IPS-18a (cell line): ENCODE measurements around the gene PTPRM.

Experiments used
- H3K27ac ChIP-seq: one replicate; pipeline ENCODE4 v1.5.1; 2013; ENCODE audit warnings: low read length
- H3K27me3 ChIP-seq: one replicate; pipeline ENCODE4 v1.6.1; 2013; ENCODE audit warnings: mild to moderate bottlenecking, low read length; ENCODE audit not compliant: control insufficient read depth, insufficient read depth
- H3K36me3 ChIP-seq: one replicate; pipeline ENCODE4 v1.6.1; 2013; ENCODE audit warnings: low read depth, low read length; ENCODE audit not compliant: control insufficient read depth
- H3K4me1 ChIP-seq: one replicate; pipeline ENCODE4 v1.6.1; 2013; ENCODE audit warnings: low read depth, low read length; ENCODE audit not compliant: control insufficient read depth
- H3K4me3 ChIP-seq: one replicate; pipeline ENCODE4 v1.5.1; 2013; ENCODE audit warnings: low read length
- H3K9ac ChIP-seq: one replicate; pipeline ENCODE4 v1.6.1; 2013; ENCODE audit warnings: mild to moderate bottlenecking, low read length, moderate library complexity
- H3K9me3 ChIP-seq: one replicate; pipeline ENCODE4 v1.6.1; 2013; ENCODE audit warnings: low read depth, low read length; ENCODE audit not compliant: control insufficient read depth

Gene PTPRM

DNA sequence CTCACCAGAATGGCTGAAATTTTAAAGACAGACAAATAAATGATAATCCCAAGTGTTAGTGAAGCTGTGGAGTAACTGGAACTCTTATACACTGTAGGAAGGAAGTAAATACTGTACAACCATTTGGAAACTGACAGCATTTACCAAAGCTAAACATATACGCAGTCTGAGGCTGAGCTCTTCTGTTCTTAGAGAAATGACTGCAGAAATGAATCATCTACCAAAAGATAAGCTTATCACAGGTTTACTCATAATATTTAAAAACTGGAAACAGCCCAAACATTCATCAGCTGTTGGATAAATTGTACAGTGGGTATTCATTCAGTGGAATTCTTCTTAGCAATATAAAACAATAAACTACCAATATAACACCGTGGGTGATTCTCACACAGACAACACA, 824.0 kb downstream of the PTPRM start:
- no peaks in the 10 kb centered on the region for H3K27me3 ChIP-seq
- no peaks in the 10 kb centered on the region for H3K36me3 ChIP-seq
- no peaks in the 10 kb centered on the region for H3K9me3 ChIP-seq
- H3K4me3 ChIP-seq = no peak overlapping the region
- no peak overlapping the region for H3K9ac ChIP-seq
- H3K27ac ChIP-seq = no peak overlapping the region
- peaks cover 4% of the 10 kb centered on the region for H3K4me1 ChIP-seq

DNA sequence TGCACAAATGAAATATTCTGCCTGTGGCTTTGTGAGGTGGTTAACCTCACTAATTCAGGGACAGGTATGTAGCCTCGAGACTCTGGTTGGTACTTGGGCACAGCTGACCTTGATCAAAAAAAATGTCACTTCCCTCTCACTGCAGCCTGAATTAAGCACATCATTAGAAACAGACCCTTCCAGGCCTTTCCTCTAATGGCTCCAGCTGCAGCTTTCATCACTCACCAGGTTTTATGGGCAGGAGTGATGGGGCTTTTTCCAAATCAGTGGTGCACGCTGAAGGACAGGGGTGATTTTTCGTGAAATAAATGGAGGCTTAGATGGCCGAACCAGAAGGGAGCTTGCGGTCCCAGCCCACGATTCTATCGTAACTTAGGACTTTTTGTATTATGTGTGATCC, 829.1 kb downstream of the PTPRM start:
- Histone ChIP-seq H3K4me3 (no peak overlapping the region), H3K9me3 (no peaks in the 10 kb centered on the region), H3K36me3 (no peaks in the 10 kb centered on the region), H3K4me1 (peaks cover 4% of the 10 kb centered on the region), H3K9ac (no peak overlapping the region), H3K27me3 (no peaks in the 10 kb centered on the region), H3K27ac (no peak overlapping the region)

DNA sequence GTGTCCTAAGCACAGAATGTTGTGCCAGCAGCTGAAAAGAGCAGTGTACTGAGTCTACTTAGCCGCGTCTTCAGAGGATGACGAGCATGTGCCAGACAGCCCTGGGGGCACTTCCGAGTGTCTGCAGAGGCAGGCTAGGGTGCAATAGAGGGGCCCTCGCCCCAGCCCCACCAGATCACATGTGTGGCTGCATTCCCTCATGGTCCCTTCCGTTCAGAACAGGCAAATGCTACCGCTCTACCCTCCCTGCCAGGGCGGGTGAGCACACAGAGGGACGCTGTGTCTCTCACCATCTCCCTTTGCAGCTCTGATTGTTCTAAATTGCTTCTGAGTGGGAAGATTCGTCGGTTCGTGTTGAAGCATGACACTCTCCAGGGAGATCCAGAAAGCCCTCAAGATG, 829.9 kb downstream of the PTPRM start:
- Histone ChIP-seq H3K4me3 (no peak overlapping the region), H3K36me3 (no peaks in the 10 kb centered on the region), H3K27me3 (no peaks in the 10 kb centered on the region), H3K4me1 (peaks cover 4% of the 10 kb centered on the region), H3K27ac (no peak overlapping the region), H3K9ac (no peak overlapping the region), H3K9me3 (no peaks in the 10 kb centered on the region)

DNA sequence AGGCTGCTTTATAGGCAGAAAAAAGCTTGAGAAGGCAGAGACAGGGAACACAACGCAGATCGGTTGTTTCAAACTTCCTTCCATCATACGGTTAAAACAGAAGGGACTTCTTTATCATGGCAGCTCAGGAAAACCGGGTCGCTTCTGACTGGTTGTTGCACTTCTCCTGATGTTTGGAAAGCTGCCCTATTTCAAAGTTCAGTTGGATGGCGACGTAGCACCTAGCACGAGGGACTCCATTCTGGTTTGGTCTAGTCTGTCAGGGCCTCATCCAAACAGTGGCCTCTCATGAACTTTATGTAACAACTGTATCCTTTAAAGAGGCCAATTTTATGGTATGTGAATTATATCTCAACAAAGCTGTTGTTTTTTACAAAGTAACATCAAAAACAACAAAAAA, 832.0 kb downstream of the PTPRM start:
- H3K4me3 ChIP-seq = no peak overlapping the region
- H3K36me3 ChIP-seq = no peaks in the 10 kb centered on the region
- H3K27ac ChIP-seq = no peak overlapping the region
- H3K9me3 ChIP-seq = no peaks in the 10 kb centered on the region
- H3K9ac ChIP-seq = no peak overlapping the region
- peaks cover 4% of the 10 kb centered on the region for H3K4me1 ChIP-seq
- H3K27me3 ChIP-seq = no peaks in the 10 kb centered on the region

DNA sequence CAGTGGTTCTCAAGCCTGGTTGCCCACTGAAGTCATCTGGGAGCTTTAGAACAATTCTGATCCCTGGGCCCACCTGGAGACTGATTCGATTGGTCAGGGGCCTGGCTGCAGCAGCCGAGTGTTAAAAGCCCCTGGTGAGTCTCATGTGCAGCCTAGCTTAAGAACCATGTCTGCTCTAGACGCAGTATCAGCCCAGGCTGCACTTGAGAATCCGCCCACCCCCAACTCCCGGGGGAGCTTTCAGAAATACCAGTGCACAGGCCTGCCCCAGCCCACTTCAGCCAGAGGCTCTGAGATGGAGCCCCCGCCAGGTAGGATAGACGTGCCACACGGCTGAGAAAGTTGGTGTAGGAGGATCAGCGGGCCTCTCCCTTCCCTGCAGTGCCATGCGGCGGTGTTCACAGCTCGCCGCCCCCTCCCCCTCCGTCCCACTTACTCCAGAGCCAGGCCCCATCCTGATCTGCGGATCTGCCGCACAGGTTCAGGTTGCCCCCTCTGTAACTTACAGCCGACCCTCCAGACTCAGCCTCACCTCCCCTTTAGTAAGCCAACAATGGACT, 833.2 kb downstream of the PTPRM start:
- Histone ChIP-seq H3K36me3 (no peaks in the 10 kb centered on the region), H3K9ac (no peak overlapping the region), H3K4me1 (no peaks in the 10 kb centered on the region), H3K27me3 (no peaks in the 10 kb centered on the region), H3K27ac (no peak overlapping the region), H3K4me3 (no peak overlapping the region), H3K9me3 (no peaks in the 10 kb centered on the region)

DNA sequence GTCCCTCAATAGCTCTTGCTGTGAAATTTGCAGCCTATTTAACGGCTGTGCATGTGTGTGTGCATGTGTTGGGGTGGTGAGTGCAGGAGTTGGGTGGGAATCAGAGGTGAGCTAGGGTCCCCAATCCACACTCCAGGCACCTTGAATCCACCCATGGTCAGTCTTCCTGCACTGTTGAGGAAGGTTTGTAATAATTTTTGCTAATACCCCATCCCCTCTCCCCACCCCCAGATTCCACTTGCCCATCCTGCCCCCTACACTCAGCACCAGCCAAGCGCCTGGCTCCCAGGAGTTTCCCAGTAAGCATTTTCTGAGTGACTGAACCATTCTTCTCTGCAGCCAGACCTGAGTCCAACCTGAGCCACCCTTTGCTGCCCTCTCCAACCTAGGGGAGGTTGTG, 833.7 kb downstream of the PTPRM start:
- H3K27me3 ChIP-seq = no peaks in the 10 kb centered on the region
- H3K27ac ChIP-seq = no peak overlapping the region
- H3K4me3 ChIP-seq = no peak overlapping the region
- no peaks in the 10 kb centered on the region for H3K9me3 ChIP-seq
- no peaks in the 10 kb centered on the region for H3K36me3 ChIP-seq
- H3K9ac ChIP-seq = no peak overlapping the region
- H3K4me1 ChIP-seq = no peaks in the 10 kb centered on the region

DNA sequence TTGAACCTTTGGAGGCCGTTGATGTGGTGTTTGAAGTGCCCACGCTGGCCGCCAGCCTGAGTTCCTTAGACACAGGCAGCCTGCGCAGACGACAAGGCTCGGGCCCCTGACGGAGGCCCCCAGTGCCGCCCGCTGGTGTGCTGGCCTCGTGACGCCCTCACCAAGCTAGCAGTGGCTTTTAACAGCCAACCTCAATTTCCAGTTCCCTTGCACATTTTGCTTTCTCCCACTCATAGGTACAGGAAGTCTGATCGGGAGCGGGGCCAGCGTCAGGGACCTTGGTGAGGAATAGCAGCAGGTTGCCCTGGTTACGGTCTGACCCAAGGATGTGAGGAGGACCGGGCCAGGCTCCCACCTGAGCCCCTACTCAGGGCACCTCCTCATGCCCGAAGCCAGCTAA, 834.5 kb downstream of the PTPRM start:
- Histone ChIP-seq H3K27ac (no peak overlapping the region), H3K4me1 (no peaks in the 10 kb centered on the region), H3K4me3 (no peak overlapping the region), H3K27me3 (no peaks in the 10 kb centered on the region), H3K9ac (no peak overlapping the region), H3K9me3 (no peaks in the 10 kb centered on the region), H3K36me3 (no peaks in the 10 kb centered on the region)

DNA sequence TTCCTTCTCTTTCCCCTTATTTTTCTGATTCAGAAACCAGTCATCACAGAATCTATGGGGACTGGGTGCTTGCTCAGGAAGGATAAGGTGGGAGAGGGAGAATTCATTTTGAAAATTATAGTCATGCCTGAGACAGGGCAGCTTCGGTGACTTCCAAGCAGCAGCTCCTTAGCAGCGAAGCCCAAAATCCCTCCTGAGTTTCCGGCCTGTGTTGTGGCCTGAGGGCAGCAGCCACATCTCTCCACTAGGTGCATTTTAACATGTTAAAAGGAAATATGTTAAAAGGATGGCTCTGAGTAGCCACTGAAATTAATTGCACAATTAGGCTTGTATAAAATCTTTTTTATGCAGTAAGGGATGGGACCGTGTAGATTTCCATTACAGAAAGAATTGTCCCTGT, 835.1 kb downstream of the PTPRM start:
- no peak overlapping the region for H3K9ac ChIP-seq
- H3K36me3 ChIP-seq = no peaks in the 10 kb centered on the region
- no peaks in the 10 kb centered on the region for H3K4me1 ChIP-seq
- H3K27ac ChIP-seq = no peak overlapping the region
- H3K9me3 ChIP-seq = no peaks in the 10 kb centered on the region
- no peaks in the 10 kb centered on the region for H3K27me3 ChIP-seq
- no peak overlapping the region for H3K4me3 ChIP-seq

DNA sequence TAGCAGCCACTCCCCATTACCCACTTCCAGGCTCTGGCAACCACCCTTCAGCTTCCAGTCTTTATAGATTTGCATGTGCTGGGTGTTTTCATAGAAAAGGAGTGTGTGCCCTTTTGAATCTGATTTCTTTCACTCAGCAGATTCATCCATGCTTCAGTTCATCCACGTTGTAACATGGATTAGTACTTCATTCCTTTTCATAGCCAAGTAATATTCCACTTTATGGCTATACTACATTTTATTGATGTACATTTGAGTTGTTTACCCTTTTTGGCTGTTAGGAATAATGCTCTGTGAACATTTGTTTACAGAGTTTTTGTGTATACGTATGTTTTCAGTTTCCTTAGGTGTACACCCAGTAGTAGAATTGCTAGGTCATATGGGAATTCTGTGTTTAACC, 836.6 kb downstream of the PTPRM start:
- Histone ChIP-seq H3K4me3 (no peak overlapping the region), H3K9ac (no peak overlapping the region), H3K27ac (no peak overlapping the region), H3K9me3 (no peaks in the 10 kb centered on the region), H3K36me3 (no peaks in the 10 kb centered on the region), H3K4me1 (no peaks in the 10 kb centered on the region), H3K27me3 (no peaks in the 10 kb centered on the region)

DNA sequence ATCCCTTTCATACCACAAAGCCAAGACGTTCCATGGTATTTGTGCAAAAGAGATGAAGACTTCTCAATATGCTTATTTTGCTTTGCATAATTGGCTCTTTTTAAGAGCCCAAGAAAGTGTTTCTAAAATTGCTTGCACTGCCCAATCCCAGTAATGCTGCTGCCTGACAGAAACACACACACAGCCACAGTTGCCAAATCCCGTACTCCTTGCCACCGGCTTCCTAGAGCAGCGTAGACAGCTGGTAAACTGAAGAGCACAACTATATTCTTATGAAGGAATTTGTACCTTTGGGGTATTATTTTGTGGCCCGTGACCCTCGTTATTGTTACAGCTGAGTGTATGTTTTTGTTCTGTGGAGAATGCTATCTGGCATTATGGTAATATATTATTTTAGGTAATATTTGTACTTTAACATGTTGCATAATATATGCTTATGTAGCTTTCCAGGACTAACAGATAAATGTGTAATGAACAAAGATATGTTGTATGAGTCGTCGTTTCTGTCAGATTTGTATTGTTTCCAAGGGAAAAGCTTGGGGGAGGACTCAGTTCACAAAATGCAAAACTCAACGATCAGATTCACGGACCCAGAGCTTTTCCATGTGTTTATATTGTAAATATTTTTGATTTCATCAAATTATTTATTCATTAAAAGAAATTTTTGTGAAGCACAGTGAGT, 839.2 kb downstream of the PTPRM start:
- H3K9me3 ChIP-seq = peaks cover 2% of the 10 kb centered on the region
- H3K4me3 ChIP-seq = no peak overlapping the region
- no peaks in the 10 kb centered on the region for H3K27me3 ChIP-seq
- H3K9ac ChIP-seq = no peak overlapping the region
- no peak overlapping the region for H3K27ac ChIP-seq
- H3K4me1 ChIP-seq = no peaks in the 10 kb centered on the region
- H3K36me3 ChIP-seq = no peaks in the 10 kb centered on the region

DNA sequence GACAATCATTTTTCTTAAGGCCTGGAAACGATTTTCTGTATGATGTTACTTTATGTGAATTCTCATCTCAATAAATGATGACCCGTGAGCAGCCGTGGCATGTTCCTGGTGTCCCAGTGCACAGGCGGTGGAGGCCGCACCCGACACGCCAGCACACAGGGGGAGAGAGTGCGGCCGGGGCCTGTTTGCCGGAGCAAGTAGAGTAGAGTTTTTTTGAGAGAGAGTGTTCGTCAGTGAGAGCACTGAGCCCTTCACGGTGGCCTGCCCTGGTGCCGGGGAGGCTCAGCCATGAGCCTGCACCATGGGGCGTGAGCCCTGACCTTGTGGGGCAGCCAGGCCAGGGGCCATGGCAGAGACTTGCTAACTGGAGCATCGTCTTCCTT, 839.7 kb downstream of the PTPRM start:
- Histone ChIP-seq H3K36me3 (no peaks in the 10 kb centered on the region), H3K4me1 (no peaks in the 10 kb centered on the region), H3K9me3 (peaks cover 4% of the 10 kb centered on the region), H3K27me3 (no peaks in the 10 kb centered on the region), H3K27ac (no peak overlapping the region), H3K9ac (no peak overlapping the region), H3K4me3 (no peak overlapping the region)

DNA sequence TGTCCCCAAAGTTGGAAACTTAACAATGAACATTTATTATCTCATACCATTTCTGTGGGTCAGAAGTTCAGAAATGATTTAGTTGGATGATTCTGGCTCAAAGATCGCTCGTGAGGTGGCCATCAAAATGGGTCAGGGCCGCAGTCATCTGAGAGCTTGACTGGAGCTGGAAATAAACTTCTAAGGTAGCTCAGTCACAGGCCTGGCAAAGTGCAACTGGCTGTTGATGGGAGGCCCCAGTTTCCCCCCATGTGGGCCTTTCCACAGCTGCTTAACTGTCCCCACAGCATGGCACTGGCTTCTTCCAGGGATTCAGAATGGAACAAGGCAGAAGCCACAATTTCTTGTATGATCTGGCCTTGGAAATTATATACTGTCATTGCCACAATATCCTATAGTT, 842.0 kb downstream of the PTPRM start:
- H3K9me3 ChIP-seq = peaks cover 4% of the 10 kb centered on the region
- H3K4me1 ChIP-seq = no peaks in the 10 kb centered on the region
- H3K4me3 ChIP-seq = no peak overlapping the region
- H3K9ac ChIP-seq = no peak overlapping the region
- no peaks in the 10 kb centered on the region for H3K27me3 ChIP-seq
- no peak overlapping the region for H3K27ac ChIP-seq
- no peaks in the 10 kb centered on the region for H3K36me3 ChIP-seq
